Progenitor cell of endocrine pancreas (in vitro differentiated cells): Measurements from ENCODE around the gene CTNNBL1. TPM values are rescaled to one million over a fixed set of nuclear protein-coding genes. Genes with fewer than 3 reads are reported as not detected.
"Not testable (repeated sequence)": the region's sequence is repeated elsewhere in the genome, so short reads cannot be mapped to it uniquely, and the experiment has no call there.

Source experiments
- DNase-seq: peaks from one replicate; pipeline ENCODE4 v3.0.0; 2021; ENCODE audit warnings: low spot score; ENCODE audit not compliant: unreplicated experiment
- H3K27ac Mint-ChIP-seq: 2 replicates; pipeline ENCODE4 v1.8.0; 2021; ENCODE audit warnings: mild to moderate bottlenecking, moderate library complexity, mixed read lengths
- H3K27me3 Mint-ChIP-seq: 2 replicates; pipeline ENCODE4 v1.8.0; 2021; ENCODE audit warnings: mixed read lengths
- H3K36me3 Mint-ChIP-seq: 2 replicates; pipeline ENCODE4 v1.8.0; 2022; ENCODE audit warnings: mixed read lengths; ENCODE audit not compliant: insufficient read depth
- H3K4me1 Mint-ChIP-seq: 2 replicates; pipeline ENCODE4 v1.8.0; 2021; ENCODE audit warnings: low read depth, mixed read lengths
- H3K4me3 Mint-ChIP-seq: 2 replicates; pipeline ENCODE4 v1.8.0; 2021; ENCODE audit warnings: low read depth, mild to moderate bottlenecking, moderate library complexity, mixed read lengths
- H3K9me3 Mint-ChIP-seq: 2 replicates; pipeline ENCODE4 v1.8.0; 2021; ENCODE audit warnings: low read depth, mixed read lengths
- total RNA-seq: library from RNA; stranded (reverse); gene quantifications from 2 replicates; pipeline ENCODE4 v1.2.1, GENCODE V29; 2021
- TF ChIP-seq, protein P1 (sequence below): fragments of 200-600 bp; sonication (generic); IDR thresholded peaks from one replicate; pipeline ENCODE4 v1.5.0; 2021; ENCODE audit warnings: antibody characterized with exemption, mild to moderate bottlenecking; ENCODE audit not compliant: unreplicated experiment

Gene CTNNBL1
- total RNA-seq, 1 donor from 2014 or later = 60.4 TPM

- Mint-ChIP-seq H3K4me3 (no peak overlapping the region), H3K27ac (no peak overlapping the region), H3K4me1 (peaks cover 13% of the 10 kb centered on the region), H3K27me3 (no peaks in the 10 kb centered on the region), H3K36me3 (peaks cover 8% of the 10 kb centered on the region), H3K9me3 (no peaks in the 10 kb centered on the region)
- TF ChIP-seq, protein P1, sequence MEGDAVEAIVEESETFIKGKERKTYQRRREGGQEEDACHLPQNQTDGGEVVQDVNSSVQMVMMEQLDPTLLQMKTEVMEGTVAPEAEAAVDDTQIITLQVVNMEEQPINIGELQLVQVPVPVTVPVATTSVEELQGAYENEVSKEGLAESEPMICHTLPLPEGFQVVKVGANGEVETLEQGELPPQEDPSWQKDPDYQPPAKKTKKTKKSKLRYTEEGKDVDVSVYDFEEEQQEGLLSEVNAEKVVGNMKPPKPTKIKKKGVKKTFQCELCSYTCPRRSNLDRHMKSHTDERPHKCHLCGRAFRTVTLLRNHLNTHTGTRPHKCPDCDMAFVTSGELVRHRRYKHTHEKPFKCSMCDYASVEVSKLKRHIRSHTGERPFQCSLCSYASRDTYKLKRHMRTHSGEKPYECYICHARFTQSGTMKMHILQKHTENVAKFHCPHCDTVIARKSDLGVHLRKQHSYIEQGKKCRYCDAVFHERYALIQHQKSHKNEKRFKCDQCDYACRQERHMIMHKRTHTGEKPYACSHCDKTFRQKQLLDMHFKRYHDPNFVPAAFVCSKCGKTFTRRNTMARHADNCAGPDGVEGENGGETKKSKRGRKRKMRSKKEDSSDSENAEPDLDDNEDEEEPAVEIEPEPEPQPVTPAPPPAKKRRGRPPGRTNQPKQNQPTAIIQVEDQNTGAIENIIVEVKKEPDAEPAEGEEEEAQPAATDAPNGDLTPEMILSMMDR = no peak
- no peak for DNase-seq
These were observed 158.8 kb downstream of the CTNNBL1 start for GRCh38 chr20:37852666-37853065.

GRCh38 chr20:37853823-37854375 is 160.1 kb downstream of the CTNNBL1 start:
- no peak overlapping the region for H3K4me3 Mint-ChIP-seq
- H3K27ac Mint-ChIP-seq = no peak overlapping the region
- H3K27me3 Mint-ChIP-seq = no peaks in the 10 kb centered on the region
- DNase-seq = no peak
- no peaks in the 10 kb centered on the region for H3K9me3 Mint-ChIP-seq
- H3K4me1 Mint-ChIP-seq = peaks cover 13% of the 10 kb centered on the region
- TF ChIP-seq, protein P1 = no peak
- H3K36me3 Mint-ChIP-seq = peaks cover 5% of the 10 kb centered on the region

DNA sequence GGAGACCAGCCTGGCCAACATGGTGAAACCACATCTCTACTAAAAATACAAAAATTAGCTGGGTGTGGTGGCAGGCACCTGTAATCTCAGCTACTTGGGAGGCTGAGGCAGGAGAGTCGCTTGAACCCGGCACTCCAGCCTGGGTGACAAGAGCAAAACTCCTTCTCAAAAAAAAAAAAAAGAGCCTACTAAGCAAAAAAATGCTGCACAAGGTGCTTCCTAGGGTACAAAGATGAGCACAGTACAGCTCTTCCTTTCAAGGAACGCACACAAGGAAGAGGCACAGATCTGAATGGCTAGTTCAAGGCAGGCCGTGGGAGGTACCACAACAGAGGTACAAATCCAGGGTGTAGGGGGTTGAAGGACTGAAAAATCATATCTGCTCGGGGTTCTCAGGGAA is 162.2 kb downstream of the CTNNBL1 start:
- not testable (repeated sequence) for H3K4me1 Mint-ChIP-seq, H3K4me3 Mint-ChIP-seq, DNase-seq, H3K9me3 Mint-ChIP-seq, H3K27ac Mint-ChIP-seq, H3K27me3 Mint-ChIP-seq
- H3K36me3 Mint-ChIP-seq = peaks cover 14% of the 10 kb centered on the region

- Mint-ChIP-seq H3K36me3 (peaks cover 14% of the 10 kb centered on the region), H3K27ac (no peak overlapping the region), H3K27me3 (no peaks in the 10 kb centered on the region), H3K4me1 (peaks cover 7% of the 10 kb centered on the region), H3K4me3 (no peak overlapping the region), H3K9me3 (no peaks in the 10 kb centered on the region)
- TF ChIP-seq, protein P1 = no peak
- no peak for DNase-seq
These were observed 163.3 kb downstream of the CTNNBL1 start for GRCh38 chr20:37856932-37857660.

DNA sequence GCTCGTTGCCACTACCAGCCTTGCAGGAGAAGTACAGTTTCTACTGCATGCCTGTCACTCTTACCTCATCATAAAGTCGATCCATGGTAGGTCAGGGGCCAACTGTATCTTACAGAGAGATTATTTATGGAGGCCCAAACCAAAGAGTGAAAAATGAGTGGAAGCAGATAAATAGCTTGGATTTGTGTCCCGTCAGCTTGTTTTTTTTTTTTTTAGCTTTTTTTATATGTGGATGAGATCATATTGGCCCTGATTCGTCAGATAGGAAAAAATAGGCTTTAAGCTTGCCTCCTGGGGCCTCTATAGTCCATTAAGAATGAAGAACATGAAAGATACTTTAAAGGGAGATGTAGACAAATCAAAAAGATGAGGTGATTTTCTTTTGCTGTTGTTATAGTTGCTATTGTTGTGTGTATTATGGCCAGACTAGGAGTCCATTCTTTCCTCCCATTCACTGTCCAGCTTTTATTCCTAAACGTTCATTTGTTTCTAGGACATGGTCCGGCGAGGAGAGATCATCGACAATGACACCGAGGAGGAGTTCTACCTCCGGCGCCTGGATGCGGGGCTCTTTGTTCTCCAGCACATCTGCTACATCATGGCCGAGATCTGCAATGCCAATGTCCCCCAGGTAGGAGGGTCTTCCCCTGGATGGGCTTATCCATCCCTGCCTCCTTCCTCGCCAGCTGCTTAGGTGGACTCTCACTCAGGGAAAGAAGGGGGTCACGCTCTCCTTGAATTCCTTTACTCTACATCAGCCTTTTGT is 165.8 kb downstream of the CTNNBL1 start:
- no peak for DNase-seq
- no peaks in the 10 kb centered on the region for H3K27me3 Mint-ChIP-seq
- H3K4me1 Mint-ChIP-seq = peaks cover 7% of the 10 kb centered on the region
- H3K4me3 Mint-ChIP-seq = no peak overlapping the region
- TF ChIP-seq, protein P1 = no peak
- H3K27ac Mint-ChIP-seq = no peak overlapping the region
- no peaks in the 10 kb centered on the region for H3K9me3 Mint-ChIP-seq
- peaks cover 19% of the 10 kb centered on the region for H3K36me3 Mint-ChIP-seq
